Omental fat pad (tissue), 4 donors: ENCODE data around the gene FOXA3. TPM values are rescaled to one million over a fixed set of nuclear protein-coding genes. Genes with fewer than 3 reads are reported as not detected.
A peak's percentile ranks its signal among the peaks of the same experiment; 100 is the strongest.

Source experiments
- ATAC-seq: fragments of 150-250 bp; one replicate; pipeline ENCODE4 v1.9.1; 2016; ENCODE audit warnings: mild to moderate bottlenecking, moderate library complexity; ENCODE audit not compliant: low FRiP score
- DNase-seq: peaks from one replicate; pipeline ENCODE4 v3.0.0-alpha.2; 2019; ENCODE audit warnings: low spot score
- CTCF ChIP-seq, 3 donors: fragments of 450-650 bp; IDR thresholded peaks; one replicate each; pipeline ENCODE4 v1.5.1; 2016 to 2017; ENCODE audit warnings: antibody characterized with exemption in 3 of 3, mild to moderate bottlenecking in 3 of 3, moderate library complexity in 2 of 3
- total RNA-seq, 4 donors: library from RNA; depleted of rRNA; stranded (reverse); fragments of >200 nt; gene quantifications; one replicate each; pipeline ENCODE4 v1.1.0, GENCODE V29; 2016

FOXA3 gene
- total RNA-seq, 4 donors from 2014 or later: 0.38 to 0.79 TPM; not detected in 2

GRCh38 chr19:45852983-45853382 lies 11.1 kb upstream of the FOXA3 start:
- ATAC-seq (no peak), DNase-seq (no peak)
- no peak for TF ChIP-seq CTCF (IDR thresholded peaks at IDR 0.05)

- ATAC-seq: peak; percentile 24
- no peak for TF ChIP-seq CTCF (IDR thresholded peaks at IDR 0.05)
- no peak for DNase-seq
Observed at GRCh38 chr19:45854167-45854778, 9.9 kb upstream of the FOXA3 start.

GRCh38 chr19:45860359-45861259 lies 3.5 kb upstream of the FOXA3 start:
- DNase-seq (no peak), ATAC-seq (no peak)
- TF ChIP-seq CTCF (IDR thresholded peaks at IDR 0.05): no peak

- TF ChIP-seq CTCF (IDR thresholded peaks at IDR 0.05): no peak
- DNase-seq (no peak), ATAC-seq (no peak)
Observed at GRCh38 chr19:45862271-45862563, 1.9 kb upstream of the FOXA3 start.

GRCh38 chr19:45862564-45863334 lies 1.4 kb upstream of the FOXA3 start, which contains the start of gene SYMPK:
SYMPK (minus strand) TSS chr19:45863147; CDS start chr19:45854495, 8,652 bp downstream.
- peak; percentile 99 for ATAC-seq
- DNase-seq: peak; percentile 93
- no peak for TF ChIP-seq CTCF (IDR thresholded peaks at IDR 0.05)

- DNase-seq (no peak), ATAC-seq (no peak)
- no peak for TF ChIP-seq CTCF (IDR thresholded peaks at IDR 0.05)
Observed at GRCh38 chr19:45863335-45863839, 739 bp upstream of the FOXA3 start.
